OCI-LY7 (cell line): Measurements from ENCODE around the gene SH3RF1.

ENCODE experiments used
- EZH2phosphoT487 ChIP-seq: fragments of 200-600 bp; sonication (generic); IDR thresholded peaks from 2 replicates; pipeline ENCODE4 v1.6.1; 2018; ENCODE audit warnings: low read depth, borderline replicate concordance, mild to moderate bottlenecking, mixed run types, antibody characterized with exemption, low read length, moderate library complexity, mixed read lengths
- TF ChIP-seq, protein P1 (sequence below): fragments of 200-600 bp; sonication (generic); conservative IDR thresholded peaks from 2 replicates; pipeline ENCODE4 v1.5.1; 2014; ENCODE audit warnings: mild to moderate bottlenecking, antibody characterized with exemption, low read length, moderate library complexity, mixed read lengths

DNA sequence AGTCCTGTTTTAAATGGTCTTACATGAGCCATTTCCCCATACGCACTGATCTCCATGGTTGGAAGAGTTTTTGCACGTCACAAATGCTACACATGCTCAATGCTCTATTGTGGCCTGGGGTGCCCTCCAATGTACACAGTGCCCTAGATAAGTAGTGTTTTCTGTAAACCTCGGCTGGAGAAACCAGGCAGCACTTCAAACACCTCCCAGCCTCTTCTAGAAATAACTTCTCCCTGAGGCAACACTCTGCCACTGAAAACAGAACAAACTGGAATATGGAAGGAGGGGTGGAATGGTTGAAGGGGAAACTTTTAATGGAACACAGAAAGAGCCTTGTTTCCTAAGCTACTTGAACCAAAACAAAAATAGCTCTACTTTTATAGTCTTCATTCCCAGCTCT, 136.8 kb downstream of the SH3RF1 start:
- TF ChIP-seq, protein P1, sequence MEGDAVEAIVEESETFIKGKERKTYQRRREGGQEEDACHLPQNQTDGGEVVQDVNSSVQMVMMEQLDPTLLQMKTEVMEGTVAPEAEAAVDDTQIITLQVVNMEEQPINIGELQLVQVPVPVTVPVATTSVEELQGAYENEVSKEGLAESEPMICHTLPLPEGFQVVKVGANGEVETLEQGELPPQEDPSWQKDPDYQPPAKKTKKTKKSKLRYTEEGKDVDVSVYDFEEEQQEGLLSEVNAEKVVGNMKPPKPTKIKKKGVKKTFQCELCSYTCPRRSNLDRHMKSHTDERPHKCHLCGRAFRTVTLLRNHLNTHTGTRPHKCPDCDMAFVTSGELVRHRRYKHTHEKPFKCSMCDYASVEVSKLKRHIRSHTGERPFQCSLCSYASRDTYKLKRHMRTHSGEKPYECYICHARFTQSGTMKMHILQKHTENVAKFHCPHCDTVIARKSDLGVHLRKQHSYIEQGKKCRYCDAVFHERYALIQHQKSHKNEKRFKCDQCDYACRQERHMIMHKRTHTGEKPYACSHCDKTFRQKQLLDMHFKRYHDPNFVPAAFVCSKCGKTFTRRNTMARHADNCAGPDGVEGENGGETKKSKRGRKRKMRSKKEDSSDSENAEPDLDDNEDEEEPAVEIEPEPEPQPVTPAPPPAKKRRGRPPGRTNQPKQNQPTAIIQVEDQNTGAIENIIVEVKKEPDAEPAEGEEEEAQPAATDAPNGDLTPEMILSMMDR, result no peak
- TF ChIP-seq EZH2phosphoT487, result no peak
